SU-DHL-6 (cell line): Measurements from ENCODE around the gene KLHL9.

Experiments
- CTCF ChIP-seq: fragments of 200-600 bp; sonication (generic); IDR thresholded peaks from one replicate; pipeline ENCODE4 v1.5.1; 2017; ENCODE audit warnings: antibody characterized with exemption, mild to moderate bottlenecking, low read length, moderate library complexity; ENCODE audit not compliant: insufficient read depth, poor library complexity, severe bottlenecking
- EZH2phosphoT487 ChIP-seq: fragments of 200-600 bp; sonication (generic), shearing (Covaris generic); conservative IDR thresholded peaks from 2 replicates; pipeline ENCODE4 v1.6.1; 2018; ENCODE audit warnings: mild to moderate bottlenecking, antibody characterized with exemption, low read length, moderate library complexity, mixed read lengths

GRCh38 chr9:21334701-21335632 lies at the start of gene KLHL9:
- TF ChIP-seq CTCF (no peak), EZH2phosphoT487 (no peak)
